ENCODE data around the gene GCG.

GCG gene

GRCh38 chr2:162152147-162152546 is at the start of gene GCG:
Gene GCG, minus strand, starts transcription at chr2:162152247. Its CDS starts 3,069 bp downstream, at chr2:162149178.
- in situ Hi-C loops (cut with MboI; ENCODE audit: low sequenced_read_pairs), result no loop called here

GRCh38 chr2:162200636-162201035 is 48.6 kb upstream of the GCG start:
- in situ Hi-C loops (cut with MboI; ENCODE audit: low sequenced_read_pairs), result no loop called here

- in situ Hi-C loops (cut with MboI; ENCODE audit: low sequenced_read_pairs), result no loop called here
Observed at GRCh38 chr2:162199913-162200312, 47.9 kb upstream of the GCG start.

GRCh38 chr2:162198239-162198638 is 46.2 kb upstream of the GCG start:
- in situ Hi-C loops (cut with MboI; ENCODE audit: low sequenced_read_pairs), result no loop called here

GRCh38 chr2:162197069-162197825 is 45.2 kb upstream of the GCG start:
- in situ Hi-C loops (cut with MboI; ENCODE audit: low sequenced_read_pairs), result no loop called here

- in situ Hi-C loops (cut with MboI; ENCODE audit: low sequenced_read_pairs), result no loop called here
Observed at GRCh38 chr2:162196638-162197037, 44.6 kb upstream of the GCG start.

GRCh38 chr2:162188451-162188850 is 36.4 kb upstream of the GCG start:
- in situ Hi-C loops (cut with MboI; ENCODE audit: low sequenced_read_pairs), result no loop called here

GRCh38 chr2:162185541-162186232 is 33.6 kb upstream of the GCG start:
- in situ Hi-C loops (cut with MboI; ENCODE audit: low sequenced_read_pairs), result no loop called here

- in situ Hi-C loops (cut with MboI; ENCODE audit: low sequenced_read_pairs), result no loop called here
Observed at GRCh38 chr2:162184821-162185450, 32.9 kb upstream of the GCG start.

- in situ Hi-C loops (cut with MboI; ENCODE audit: low sequenced_read_pairs), result no loop called here
Observed at GRCh38 chr2:162184359-162184758, 32.3 kb upstream of the GCG start.

- in situ Hi-C loops (cut with MboI; ENCODE audit: low sequenced_read_pairs), result no loop called here
Observed at GRCh38 chr2:162182395-162182794, 30.3 kb upstream of the GCG start.

GRCh38 chr2:162177301-162177700 is 25.3 kb upstream of the GCG start:
- in situ Hi-C loops (cut with MboI; ENCODE audit: low sequenced_read_pairs), result no loop called here

- in situ Hi-C loops (cut with MboI; ENCODE audit: low sequenced_read_pairs), result no loop called here
Observed at GRCh38 chr2:162175714-162176113, 23.7 kb upstream of the GCG start.

GRCh38 chr2:162174746-162175145 is 22.7 kb upstream of the GCG start:
- in situ Hi-C loops (cut with MboI; ENCODE audit: low sequenced_read_pairs), result no loop called here

- in situ Hi-C loops (cut with MboI; ENCODE audit: low sequenced_read_pairs), result no loop called here
Observed at GRCh38 chr2:162172802-162173370, 20.8 kb upstream of the GCG start.

GRCh38 chr2:162166745-162167144 is 14.7 kb upstream of the GCG start:
- in situ Hi-C loops (cut with MboI; ENCODE audit: low sequenced_read_pairs), result no loop called here

GRCh38 chr2:162166174-162166573 is 14.1 kb upstream of the GCG start:
- in situ Hi-C loops (cut with MboI; ENCODE audit: low sequenced_read_pairs), result no loop called here

GRCh38 chr2:162164802-162165201 is 12.8 kb upstream of the GCG start:
- in situ Hi-C loops (cut with MboI; ENCODE audit: low sequenced_read_pairs), result no loop called here

GRCh38 chr2:162159446-162159845 is 7.4 kb upstream of the GCG start:
- in situ Hi-C loops (cut with MboI; ENCODE audit: low sequenced_read_pairs), result no loop called here

- in situ Hi-C loops (cut with MboI; ENCODE audit: low sequenced_read_pairs), result no loop called here
Observed at GRCh38 chr2:162156149-162156548, 4.1 kb upstream of the GCG start.

GRCh38 chr2:162155093-162155492 is 3.0 kb upstream of the GCG start:
- in situ Hi-C loops (cut with MboI; ENCODE audit: low sequenced_read_pairs), result no loop called here
